ENCODE measurements around the gene SERPINA5.

Gene SERPINA5

GRCh38 chr14:94581127-94581999 is at the start of gene SERPINA5:
SERPINA5 (plus strand) TSS chr14:94581426; CDS start chr14:94587363, 5,937 bp downstream.
- no peak for DNase-seq (ENCODE audit: low spot score)

DNA sequence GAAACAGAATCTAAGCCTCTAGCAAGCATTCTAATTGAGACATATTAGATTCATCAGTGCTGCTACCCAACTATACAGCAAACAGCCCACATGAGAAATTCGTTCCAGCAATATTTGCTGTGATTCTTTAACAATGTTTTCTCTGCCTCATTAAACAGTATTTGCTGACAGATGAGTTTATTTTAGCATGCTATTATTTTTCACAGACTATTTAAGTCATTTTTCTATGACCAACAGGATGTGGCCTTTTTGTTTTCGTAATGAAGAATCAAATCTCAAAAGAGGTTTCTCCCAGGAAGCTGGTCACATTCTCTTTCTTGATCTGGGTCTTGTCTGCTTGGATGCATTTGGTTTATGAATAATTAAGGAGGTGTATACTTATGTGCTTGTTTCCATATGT is 48.8 kb upstream of the SERPINA5 start:
- DNase-seq (ENCODE audit: low spot score), result no peak

DNA sequence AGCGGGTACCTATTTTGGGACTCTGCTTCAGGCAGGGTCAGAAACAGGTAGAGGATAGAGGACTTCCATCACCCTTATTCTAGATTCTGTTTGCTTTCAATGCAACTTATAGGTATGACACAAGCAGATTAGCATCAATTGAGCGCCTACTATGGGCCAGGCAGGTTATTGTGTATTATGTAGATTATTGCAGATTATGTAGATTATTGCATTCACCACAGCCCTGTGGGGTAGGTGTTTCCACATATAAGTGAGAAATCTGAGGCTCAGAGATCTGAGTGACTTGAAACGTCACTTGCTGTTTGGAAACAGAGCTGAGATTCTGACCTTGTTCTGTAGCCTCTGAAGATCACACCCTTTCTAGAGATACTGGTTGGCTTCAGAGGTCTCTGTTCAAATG is 45.7 kb upstream of the SERPINA5 start:
- DNase-seq (ENCODE audit: low spot score), result no peak

- DNase-seq (ENCODE audit: low spot score), result no peak
Measured at GRCh38 chr14:94536836-94537235, 44.4 kb upstream of the SERPINA5 start.

DNA sequence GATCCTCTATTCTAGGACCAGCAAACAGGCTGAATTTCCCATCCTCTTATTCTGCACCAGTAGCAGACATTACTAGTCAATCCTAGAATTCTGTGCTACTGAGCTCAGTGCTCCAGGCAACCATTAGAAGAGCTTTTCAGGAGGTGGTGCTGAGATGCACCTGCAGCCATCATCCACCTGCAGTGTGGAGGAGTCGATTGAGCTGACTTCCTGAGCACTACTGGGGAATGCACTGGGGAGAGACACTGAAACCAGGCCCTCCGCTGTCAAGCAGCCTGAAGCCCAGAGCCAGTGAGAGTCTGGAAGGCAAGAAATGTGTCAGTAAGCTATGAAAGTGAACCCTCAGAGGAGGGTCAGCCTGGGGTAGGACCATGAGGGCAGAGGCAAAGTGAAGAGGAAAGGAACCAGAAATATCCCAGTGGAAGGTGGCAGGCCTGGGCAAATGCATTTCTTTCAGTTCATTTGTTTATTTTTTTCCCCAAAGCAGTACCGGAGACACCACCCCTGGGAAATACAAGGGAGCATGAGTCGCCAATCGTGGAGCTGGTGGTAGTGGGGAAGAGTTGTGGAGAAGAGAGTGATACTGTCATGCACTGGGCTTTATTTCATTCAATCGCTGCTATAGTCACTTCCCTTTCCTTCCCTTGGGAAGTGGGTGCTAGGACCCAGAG is 43.0 kb upstream of the SERPINA5 start:
- no peak for DNase-seq (ENCODE audit: low spot score)

DNA sequence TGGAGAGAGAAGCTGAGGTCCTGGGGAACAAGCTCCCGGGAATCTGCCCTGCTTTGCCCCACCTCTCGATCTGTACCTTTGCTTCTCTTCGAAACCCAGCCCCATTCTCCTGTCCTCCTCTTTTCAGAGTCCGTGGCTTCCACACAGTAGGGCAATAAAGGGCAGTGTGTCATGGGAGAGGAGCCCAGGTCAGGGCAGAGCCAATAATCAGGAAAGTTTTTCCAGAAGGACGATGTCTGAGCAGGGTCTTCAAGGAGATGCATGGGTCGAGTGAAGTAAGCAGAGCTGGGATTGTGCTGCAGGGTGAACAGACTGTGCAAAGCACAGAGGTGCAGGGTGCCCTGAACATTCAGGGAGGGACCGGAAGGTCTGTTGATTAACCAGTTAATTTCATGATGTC is 42.0 kb upstream of the SERPINA5 start:
- no peak for DNase-seq (ENCODE audit: low spot score)

GRCh38 chr14:94540031-94540794 is 41.0 kb upstream of the SERPINA5 start:
- DNase-seq (ENCODE audit: low spot score), result no peak

DNA sequence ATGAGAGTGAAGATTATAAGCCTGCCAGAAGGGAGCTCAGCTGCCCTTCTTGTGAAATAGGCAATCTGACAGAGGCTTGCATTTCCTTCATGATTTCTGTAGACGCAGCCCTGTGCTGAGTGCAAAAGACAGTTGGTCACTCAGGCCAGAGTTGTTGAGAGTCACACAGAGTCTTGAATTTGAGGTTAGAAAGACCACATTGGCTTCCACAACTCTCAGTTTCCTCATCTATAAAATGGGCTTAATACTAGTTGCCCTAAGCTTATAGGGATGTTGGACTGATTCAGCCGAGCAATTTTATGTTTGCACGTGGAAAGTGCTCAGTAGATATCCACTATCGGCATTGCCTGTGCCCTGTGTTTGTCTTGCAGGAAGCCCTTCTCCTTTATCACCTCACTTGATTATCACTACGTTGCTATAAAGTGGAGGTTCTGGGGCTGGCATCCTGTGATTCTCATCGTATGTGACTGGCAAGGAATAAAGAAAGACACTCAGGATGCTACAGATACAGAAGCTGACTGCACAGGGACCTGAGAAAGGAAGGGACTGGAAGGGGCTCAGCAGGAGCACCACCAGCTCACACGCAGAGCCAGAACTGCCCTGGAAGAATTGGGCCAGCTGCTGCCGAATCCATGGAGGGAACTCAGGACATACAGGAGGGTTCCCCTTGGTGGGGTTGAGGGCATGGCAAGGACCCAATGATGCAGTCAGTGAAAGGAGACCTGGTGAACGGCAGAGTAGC is 39.8 kb upstream of the SERPINA5 start:
- no peak for DNase-seq (ENCODE audit: low spot score)

DNA sequence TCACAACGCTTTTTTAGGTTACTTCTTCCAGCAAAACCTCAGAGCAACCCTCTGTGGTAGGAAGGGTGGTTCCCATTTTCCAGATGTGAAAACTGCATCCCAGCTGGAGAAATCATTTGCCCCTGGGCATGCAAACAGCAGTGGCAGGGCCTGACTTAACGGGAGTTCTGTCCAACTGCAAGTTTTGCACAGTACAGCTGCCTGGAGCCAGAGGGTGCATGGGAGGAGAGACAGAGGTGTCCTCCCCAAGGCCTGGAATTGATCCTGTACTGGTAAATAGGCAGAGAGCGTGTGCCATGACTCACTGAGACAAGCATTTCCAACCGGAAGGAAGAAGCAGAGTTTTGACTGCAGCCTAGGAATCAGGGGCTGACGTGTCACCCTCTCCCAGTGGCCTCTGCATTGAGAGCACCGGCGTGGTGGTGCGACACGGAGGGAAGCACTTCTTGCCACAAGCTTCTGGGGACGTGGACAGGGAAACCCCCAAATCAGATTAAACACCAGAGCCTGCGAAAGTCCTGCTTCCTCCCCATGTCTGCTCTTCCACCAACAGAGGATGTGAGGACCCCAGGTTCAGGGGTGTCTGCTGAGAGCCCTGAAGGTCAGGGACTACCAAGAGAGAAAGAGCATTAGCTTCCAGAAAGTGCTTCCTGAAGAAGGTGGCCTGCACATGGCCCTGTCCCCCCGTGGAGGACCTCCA is 39.0 kb upstream of the SERPINA5 start:
- peak; percentile 56 for DNase-seq (ENCODE audit: low spot score)

GRCh38 chr14:94542811-94543440 is 38.3 kb upstream of the SERPINA5 start:
- DNase-seq (ENCODE audit: low spot score), result no peak

DNA sequence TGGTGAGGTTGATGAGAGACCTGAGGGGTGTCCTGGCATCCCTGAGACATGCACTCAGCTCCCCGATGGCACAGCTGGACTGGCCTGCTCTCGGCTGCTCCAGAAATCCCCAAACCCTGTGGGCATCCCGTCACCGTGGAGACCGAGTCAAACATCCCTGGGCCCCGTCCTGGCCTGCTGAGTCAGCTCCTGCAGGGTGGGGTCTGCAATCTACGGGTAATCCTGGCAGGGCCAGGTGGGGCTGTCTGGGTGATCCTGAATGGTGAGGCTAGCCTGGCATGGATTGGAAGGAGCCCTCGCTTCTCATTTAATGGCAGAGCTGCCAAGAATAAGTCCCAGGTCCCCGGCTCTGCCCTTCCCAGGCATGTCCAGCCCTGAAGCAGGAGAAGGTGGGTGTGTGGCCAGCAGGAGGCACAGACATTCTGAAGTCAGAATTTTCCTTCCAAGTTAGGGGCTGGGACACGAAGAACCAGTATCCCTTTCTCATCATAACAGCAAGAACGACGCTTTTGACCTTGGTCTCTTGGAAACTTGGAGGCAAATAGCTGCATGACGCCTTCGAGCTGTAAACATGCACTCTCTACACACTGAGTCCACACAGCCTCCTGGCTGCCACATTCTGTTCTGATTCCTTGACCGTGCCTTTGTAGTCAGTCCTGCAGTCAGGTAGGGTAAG is 37.6 kb upstream of the SERPINA5 start:
- DNase-seq (ENCODE audit: low spot score), result no peak

DNA sequence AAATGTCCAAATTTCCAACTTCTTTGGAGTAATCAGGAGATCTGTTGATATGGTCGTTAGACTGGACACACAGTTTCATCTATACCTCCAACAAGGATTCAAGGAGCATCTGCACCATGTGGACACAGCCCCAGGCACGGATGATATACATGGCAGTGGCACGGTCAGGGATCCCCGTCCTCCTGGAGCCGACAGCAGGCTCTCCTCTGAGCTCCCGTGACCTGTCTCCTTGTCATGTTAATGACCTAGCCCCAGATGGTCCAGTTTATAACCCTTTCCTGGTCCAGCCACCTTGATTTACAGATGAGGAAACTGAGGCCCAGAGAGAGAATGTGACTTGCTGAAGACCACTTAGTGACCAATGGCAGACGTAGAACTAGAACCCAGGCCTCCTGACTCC is 36.5 kb upstream of the SERPINA5 start:
- no peak for DNase-seq (ENCODE audit: low spot score)

DNA sequence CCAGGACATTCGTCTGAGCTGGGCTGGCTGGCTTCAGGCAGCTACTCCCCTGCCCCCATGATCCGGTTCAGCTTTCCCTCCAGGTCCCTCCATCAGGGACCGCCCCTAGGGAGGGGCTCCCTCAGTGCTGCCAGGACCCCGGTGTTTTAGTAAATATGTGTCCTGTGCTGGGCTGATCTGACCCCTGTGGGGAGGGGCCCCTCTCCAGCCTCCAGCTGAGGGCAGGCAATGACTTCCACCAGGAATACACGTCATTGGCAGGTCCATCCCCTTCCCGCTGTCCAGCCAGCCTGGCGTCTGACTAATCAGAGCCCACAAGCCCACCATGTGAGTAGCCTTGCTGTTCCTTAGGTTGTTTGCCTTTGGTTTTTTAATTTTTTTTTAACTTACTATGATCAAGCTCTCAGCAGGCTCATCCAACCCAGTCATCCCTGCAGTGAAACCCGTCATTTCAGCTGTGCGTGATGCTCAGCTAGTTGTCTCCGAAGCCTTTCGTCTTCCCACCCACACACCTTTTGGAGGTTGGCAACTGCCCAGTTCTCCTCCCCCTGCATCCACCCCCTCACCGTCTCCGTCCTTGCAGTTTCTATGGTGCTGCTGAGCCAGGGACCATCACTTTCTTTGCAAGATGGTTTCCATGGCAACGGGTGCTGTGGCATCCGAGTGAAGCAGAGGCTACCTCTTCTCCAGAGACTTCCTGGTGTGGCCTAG is 35.9 kb upstream of the SERPINA5 start:
- no peak for DNase-seq (ENCODE audit: low spot score)

DNA sequence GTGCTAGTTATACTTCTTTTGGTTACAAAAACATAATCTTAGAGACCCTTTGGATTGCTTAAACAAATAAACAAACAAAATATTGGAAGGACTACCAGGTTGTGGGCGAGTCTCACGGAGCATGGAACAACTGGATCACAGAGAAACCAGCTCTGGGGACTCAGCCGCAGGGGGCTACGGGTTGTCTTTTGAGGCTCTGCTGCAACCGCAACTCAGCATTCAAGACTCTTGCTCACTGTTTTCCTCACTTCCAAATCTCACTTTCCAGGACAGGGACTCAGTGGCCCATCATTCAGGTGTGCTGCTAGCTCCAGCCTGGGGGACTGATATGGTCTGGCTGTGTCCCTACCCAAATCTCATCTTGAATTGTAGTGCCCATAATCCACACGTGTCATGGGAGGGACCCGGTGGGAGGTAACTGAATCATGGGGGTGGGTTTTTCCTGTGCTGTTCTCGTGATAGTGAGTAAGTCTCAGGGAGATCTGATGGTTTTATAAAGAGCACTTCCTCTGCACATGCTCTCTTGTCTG is 34.0 kb upstream of the SERPINA5 start:
- DNase-seq (ENCODE audit: low spot score), result no peak

DNA sequence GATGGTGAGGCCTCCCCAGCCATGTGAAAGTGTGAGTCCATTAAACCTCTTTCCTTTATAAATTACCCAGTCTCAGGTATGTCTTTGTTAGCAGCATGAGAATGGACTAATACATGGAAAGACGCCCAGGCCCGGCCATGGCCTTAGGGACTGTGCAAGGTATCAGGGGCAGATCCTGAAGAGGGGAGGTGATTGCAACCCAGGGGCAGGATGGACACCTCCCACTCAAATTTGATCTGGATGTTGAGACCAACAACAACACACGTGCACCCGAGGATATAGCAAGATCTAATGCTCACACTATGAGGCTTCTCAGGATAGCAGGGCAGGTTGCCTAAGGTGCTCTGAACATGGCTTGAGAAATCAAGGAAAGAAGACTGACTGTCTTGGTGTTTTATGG is 33.5 kb upstream of the SERPINA5 start:
- DNase-seq (ENCODE audit: low spot score), result no peak

DNA sequence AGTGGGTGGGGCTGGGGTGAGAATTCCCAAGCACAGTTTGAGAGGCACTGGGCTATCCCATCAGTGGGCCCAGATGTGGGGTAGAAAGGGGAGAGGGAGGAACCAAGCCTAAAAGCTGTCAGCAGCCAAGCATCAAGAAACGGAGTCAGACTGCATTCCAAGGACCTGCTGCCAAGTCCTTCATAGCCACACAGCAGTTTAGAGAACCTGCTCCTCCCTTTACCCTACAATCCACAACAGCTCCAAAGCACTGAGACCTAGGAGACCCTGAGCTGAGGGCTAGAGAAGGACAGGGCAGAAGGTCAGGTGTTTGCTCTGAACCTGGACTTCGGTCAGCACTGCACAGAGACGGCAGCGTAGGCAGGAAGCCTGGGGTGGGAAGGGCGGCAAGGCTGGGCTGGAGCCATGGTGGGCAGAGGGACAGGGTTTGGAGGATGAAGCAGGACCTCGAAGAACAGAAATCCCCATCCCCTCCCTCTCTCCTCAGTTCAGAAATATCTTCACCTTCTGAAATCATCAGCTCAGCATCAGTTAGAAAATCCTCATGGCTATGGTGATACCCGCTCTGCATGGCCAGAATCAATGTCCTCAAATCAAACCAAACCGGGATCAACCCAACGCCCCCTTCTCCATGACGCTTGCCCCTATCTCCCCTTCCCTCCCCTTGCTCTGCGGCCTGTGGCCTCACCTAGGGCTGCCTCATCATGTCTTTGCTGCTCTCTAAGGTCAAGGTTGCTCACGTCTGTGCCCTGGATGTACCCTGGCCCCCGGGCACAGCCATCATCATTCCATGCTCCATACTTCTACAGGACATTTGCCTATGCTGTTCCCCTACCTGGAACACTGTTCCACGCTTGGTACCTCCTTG is 32.9 kb upstream of the SERPINA5 start:
- DNase-seq (ENCODE audit: low spot score), result no peak

DNA sequence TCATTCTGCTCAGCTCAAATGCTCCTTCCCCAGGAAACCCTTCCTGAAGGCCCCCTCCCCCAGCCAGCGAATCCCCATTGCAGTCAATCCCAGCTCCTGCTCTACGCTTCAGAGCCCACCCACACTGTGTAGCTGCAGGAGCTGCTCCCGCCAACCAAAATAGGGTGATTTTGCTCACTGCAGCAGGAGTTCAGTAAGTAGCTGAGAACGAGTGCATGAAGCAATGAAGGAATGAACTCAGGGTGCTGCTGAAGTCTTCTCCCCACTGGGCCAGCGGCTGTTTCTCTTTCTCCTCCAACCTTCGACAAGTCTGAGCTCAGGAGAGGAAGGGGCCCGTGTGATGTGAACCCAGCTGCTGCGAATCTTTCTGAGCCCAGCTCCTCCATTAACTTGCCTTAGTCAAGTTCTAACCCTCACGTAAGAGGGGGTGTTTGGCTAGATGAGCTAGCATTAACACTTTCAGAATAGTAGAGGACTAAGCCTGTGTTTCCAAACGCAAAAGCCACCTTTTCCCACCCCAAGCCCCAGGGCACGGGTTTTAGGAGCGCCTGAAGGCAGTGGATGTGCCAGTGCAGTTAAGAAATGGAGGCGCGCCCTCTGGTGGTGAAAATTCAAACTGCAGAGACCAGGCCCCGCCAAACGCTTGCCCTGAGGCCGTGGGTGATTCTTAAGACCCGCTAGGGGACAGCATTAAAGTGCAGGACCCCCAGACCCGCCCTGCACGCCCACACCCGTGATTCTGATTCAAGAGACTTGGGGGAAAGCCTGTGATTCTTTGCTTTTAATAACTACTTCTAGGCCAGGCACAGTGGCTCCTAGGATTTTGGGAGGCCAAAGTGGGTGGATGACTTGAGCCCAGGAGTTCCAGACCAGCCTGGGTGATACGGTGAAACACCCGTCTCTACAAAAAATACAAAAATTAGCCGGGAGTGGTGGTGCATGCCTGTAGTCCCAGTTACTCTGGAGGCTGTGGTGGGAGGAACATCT is 31.9 kb upstream of the SERPINA5 start:
- DNase-seq (ENCODE audit: low spot score), result peak; percentile 83
